Measurements from ENCODE around the gene WAS. TPM values are rescaled to one million over a fixed set of nuclear protein-coding genes. Genes with fewer than 3 reads are reported as not detected.

WAS gene
- total and polyA plus RNA-seq, 2 of the 8 experiments (the other 6 are each of a cell fraction or from before 2014, with no cell fraction given): 0.63 to 0.65 TPM

DNA sequence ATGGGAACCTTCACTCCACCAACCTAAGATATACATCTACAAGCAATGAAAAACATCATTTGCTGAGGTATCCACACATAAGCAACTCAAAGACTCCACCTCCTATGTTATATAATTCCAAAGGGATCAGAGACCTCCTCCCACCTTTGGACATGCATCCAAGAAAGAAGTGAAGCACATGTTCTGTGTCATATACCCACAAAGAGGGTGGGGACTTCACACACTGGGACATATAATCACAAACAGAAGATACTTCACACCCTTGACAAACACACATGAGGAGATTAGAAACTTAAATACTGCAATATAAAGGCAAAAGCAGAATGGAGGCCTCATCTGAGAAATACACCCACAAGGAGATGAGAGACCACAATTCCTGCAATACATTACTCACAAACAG, 38.3 kb downstream of the WAS start:
- Histone ChIP-seq H3K4me2 (ENCODE audit: insufficient read depth in 1 of 2, low read depth in 2 of 2, low read length in 2 of 2) (no peak overlapping the region), H3K27ac (ENCODE audit: low read depth, low read length) (no peak overlapping the region), H3K4me1 (replicated peaks in 1 of 4; ENCODE audit: control insufficient read depth in 3 of 4, insufficient read depth in 4 of 4, low read length in 3 of 4) (no peaks in the 10 kb centered on the region), H4K20me1 (replicated peaks in 1 of 2; ENCODE audit: control insufficient read depth in 1 of 2, insufficient read depth in 2 of 2, low read length in 2 of 2) (no peaks in the 10 kb centered on the region), H2BK120ac (replicated peaks; ENCODE audit: low read depth, low read length) (no peak overlapping the region), H2BK15ac (ENCODE audit: low read length) (no peak overlapping the region), H4K8ac (ENCODE audit: extremely low read depth, insufficient read depth, low read length) (no peak overlapping the region), H3K4ac (replicated peaks; ENCODE audit: insufficient read length, low read depth, low read length) (no peak overlapping the region), H2BK5ac (ENCODE audit: low read depth, low read length) (no peak overlapping the region), H4K91ac (replicated peaks; ENCODE audit: insufficient read length, low read length) (no peak overlapping the region), H3K36me3 (ENCODE audit: control insufficient read depth in 2 of 4, insufficient read depth in 4 of 4, low read length in 3 of 4) (no peaks in the 10 kb centered on the region), H2AK5ac (ENCODE audit: low read depth, low read length) (no peak overlapping the region), H3K27me3 (replicated peaks in 1 of 4; ENCODE audit: control insufficient read depth in 3 of 4, extremely low read depth in 1 of 4, insufficient read depth in 3 of 4, low read length in 3 of 4) (no peaks in the 10 kb centered on the region; a peak in 1 of 7 replicates), H3K79me2 (ENCODE audit: control insufficient read depth in 1 of 2, insufficient read depth in 2 of 2, low read length in 2 of 2) (no peaks in the 10 kb centered on the region), H2AFZ (ENCODE audit: low read length) (no peak overlapping the region), H3K18ac (ENCODE audit: extremely low read depth, low read length) (no peak overlapping the region), H3K4me3 (ENCODE audit: extremely low read depth in 1 of 4, insufficient read depth in 2 of 4, low read depth in 3 of 4, low read length in 4 of 4) (no peak overlapping the region), H3K23me2 (ENCODE audit: low read depth, low read length) (no peaks in the 10 kb centered on the region), H3K14ac (ENCODE audit: insufficient read length) (no peak overlapping the region), H2BK12ac (ENCODE audit: low read depth, low read length) (no peak overlapping the region), H3K56ac (replicated peaks; ENCODE audit: insufficient read length, low read depth, low read length) (no peak overlapping the region), H3K23ac (ENCODE audit: insufficient read length) (no peak overlapping the region), H3K9me3 (ENCODE audit: insufficient read depth in 2 of 2, low read depth in 1 of 2, low read length in 1 of 2) (no peaks in the 10 kb centered on the region), H3K9ac (replicated peaks in 1 of 4; ENCODE audit: extremely low read depth in 1 of 4, low read depth in 3 of 4, low read length in 3 of 4) (no peak overlapping the region), H3K79me1 (ENCODE audit: low read depth, low read length) (no peaks in the 10 kb centered on the region), H4K5ac (ENCODE audit: insufficient read length, low read depth, low read length) (no peak overlapping the region), H2BK20ac (ENCODE audit: low read length) (no peak overlapping the region)
- ChIA-PET CTCF (ENCODE audit: partially characterized antibody) (no interaction called here), POLR2A (ENCODE audit: partially characterized antibody) (no interaction called here)
- FAIRE-seq (no peak), DNase-seq (ENCODE audit: low read depth in 1 of 2, low spot score in 2 of 2) (no peak)
- TF ChIP-seq SP2 (IDR thresholded peaks at IDR 0.05; ENCODE audit: low read length): no peak
- no peak for TF ChIP-seq TBP (IDR thresholded peaks at IDR 0.05; ENCODE audit: low read depth, low read length)
- TF ChIP-seq, protein P1, sequence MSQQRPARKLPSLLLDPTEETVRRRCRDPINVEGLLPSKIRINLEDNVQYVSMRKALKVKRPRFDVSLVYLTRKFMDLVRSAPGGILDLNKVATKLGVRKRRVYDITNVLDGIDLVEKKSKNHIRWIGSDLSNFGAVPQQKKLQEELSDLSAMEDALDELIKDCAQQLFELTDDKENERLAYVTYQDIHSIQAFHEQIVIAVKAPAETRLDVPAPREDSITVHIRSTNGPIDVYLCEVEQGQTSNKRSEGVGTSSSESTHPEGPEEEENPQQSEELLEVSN (IDR thresholded peaks at IDR 0.05): no peak
- TF ChIP-seq RNF2 (IDR thresholded peaks at IDR 0.05; ENCODE audit: borderline replicate concordance, low read depth, low read length, missing control alignments, poor library complexity, severe bottlenecking): no peak
- no peak for TF ChIP-seq ZNF274 (IDR thresholded peaks at IDR 0.05; ENCODE audit: borderline replicate concordance, extremely low read depth, low read length)
- TF ChIP-seq CTBP2 (IDR thresholded peaks at IDR 0.05; ENCODE audit: borderline replicate concordance, insufficient read depth, insufficient read length, low read length): no peak

Measured in H1 (cell line).